Amygdala (tissue), 56 donors: ENCODE measurements around the gene PDE1A.

Experiments used
- DNase-seq, 56 donors: peaks; one replicate each; lab custom pipeline; 2025; lab: John Stamatoyannopoulos, UW

PDE1A gene

GRCh38 chr2:182148344-182148743 lies 278.5 kb downstream of the PDE1A start:
- DNase-seq = peak in 1 of 56 donors; percentile 10

- DNase-seq = peak in 2 of 56 donors; percentile 3 to 5
Measured at GRCh38 chr2:182144776-182145165, 282.1 kb downstream of the PDE1A start.

GRCh38 chr2:182144041-182144775 lies 282.6 kb downstream of the PDE1A start:
- no peak for DNase-seq

- DNase-seq = no peak
Measured at GRCh38 chr2:182142062-182142461, 284.8 kb downstream of the PDE1A start.

GRCh38 chr2:182134201-182134600 lies 292.6 kb downstream of the PDE1A start:
- DNase-seq = no peak

- no peak for DNase-seq
Measured at GRCh38 chr2:182133195-182133891, 293.5 kb downstream of the PDE1A start.

GRCh38 chr2:182132605-182133004 lies 294.2 kb downstream of the PDE1A start:
- DNase-seq = no peak

GRCh38 chr2:182128821-182129707 lies 297.8 kb downstream of the PDE1A start:
- no peak for DNase-seq

GRCh38 chr2:182117196-182117595 lies 309.6 kb downstream of the PDE1A start:
- DNase-seq = no peak

- DNase-seq = no peak
Measured at GRCh38 chr2:182116774-182117173, 310.1 kb downstream of the PDE1A start.

GRCh38 chr2:182115258-182115657 lies 311.6 kb downstream of the PDE1A start:
- no peak for DNase-seq

- DNase-seq = no peak
Measured at GRCh38 chr2:182113334-182113733, 313.5 kb downstream of the PDE1A start.

GRCh38 chr2:182110347-182110746 lies 316.5 kb downstream of the PDE1A start:
- no peak for DNase-seq

GRCh38 chr2:182103526-182103925 lies 323.3 kb downstream of the PDE1A start:
- DNase-seq = peak in 4 of 56 donors; percentile 4 to 15 (median 12)

GRCh38 chr2:182101263-182101662 lies 325.6 kb downstream of the PDE1A start:
- DNase-seq = no peak

- no peak for DNase-seq
Measured at GRCh38 chr2:182098648-182099047, 328.2 kb downstream of the PDE1A start.

GRCh38 chr2:182097571-182098164 lies 329.2 kb downstream of the PDE1A start:
- no peak for DNase-seq

GRCh38 chr2:182090486-182090885 lies 336.4 kb downstream of the PDE1A start:
- no peak for DNase-seq
